ENCODE data around the gene SMIM44. TPM values are rescaled to one million over a fixed set of nuclear protein-coding genes. Genes with fewer than 3 reads are reported as not detected.
A peak's percentile ranks its signal among the peaks of the same experiment; 100 is the strongest.
"Not testable (repeated sequence)": the region's sequence is repeated elsewhere in the genome, so short reads cannot be mapped to it uniquely, and the experiment has no call there.

Gene SMIM44
- total RNA-seq, 4 donors from 2014 or later: 5.4 to 11.0 TPM; not detected in 2

GRCh38 chr19:3455960-3456601 lies 27.2 kb downstream of the SMIM44 start:
- Histone ChIP-seq H3K27ac (no peak overlapping the region), H3K4me1 (peaks cover 0 to 32% (median 0%) of the 10 kb centered on the region in 4 donors)

DNA sequence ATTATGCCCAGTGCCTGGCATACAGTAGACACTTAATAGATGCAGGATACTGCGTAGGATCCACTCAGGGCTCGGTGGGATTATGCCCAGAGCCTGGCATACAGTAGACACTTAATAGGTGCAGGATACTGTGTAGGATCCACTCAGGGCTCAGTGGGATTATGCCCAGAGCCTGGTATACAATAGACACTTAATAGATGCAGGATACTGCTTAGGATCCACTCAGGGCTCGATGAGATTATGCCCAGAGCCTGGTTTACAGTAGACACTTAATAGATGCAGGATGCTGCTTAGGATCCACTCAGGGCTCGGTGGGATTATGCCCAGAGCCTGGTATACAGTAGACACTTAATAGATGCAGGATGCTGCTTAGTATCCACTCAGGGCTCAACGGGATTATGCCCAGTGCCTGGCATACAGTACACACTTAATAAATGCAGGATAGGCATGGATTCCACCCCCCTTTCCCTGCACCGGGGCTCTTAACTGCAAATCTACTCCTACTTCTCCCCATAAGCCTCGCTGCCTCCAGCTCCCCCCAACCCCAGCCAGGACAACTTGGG lies 27.8 kb downstream of the SMIM44 start:
- no peak overlapping the region for H3K27ac ChIP-seq
- TF ChIP-seq CTCF (IDR thresholded peaks at IDR 0.05) (no peak), POLR2A (IDR thresholded peaks at IDR 0.05) (no peak)

More at GRCh38 chr19:3455960-3456601, 27.2 kb downstream of the SMIM44 start:
- peaks cover 0 to 57% (median 0%) of the 10 kb centered on the region in 3 donors for H3K36me3 ChIP-seq
- H3K9me3 ChIP-seq: no peaks in the 10 kb centered on the region
- H3K4me3 ChIP-seq: no peak overlapping the region
- no peaks in the 10 kb centered on the region for H3K27me3 ChIP-seq
- TF ChIP-seq CTCF (IDR thresholded peaks at IDR 0.05) (no peak), POLR2A (IDR thresholded peaks at IDR 0.05) (no peak)
- no peak for DNase-seq

DNA sequence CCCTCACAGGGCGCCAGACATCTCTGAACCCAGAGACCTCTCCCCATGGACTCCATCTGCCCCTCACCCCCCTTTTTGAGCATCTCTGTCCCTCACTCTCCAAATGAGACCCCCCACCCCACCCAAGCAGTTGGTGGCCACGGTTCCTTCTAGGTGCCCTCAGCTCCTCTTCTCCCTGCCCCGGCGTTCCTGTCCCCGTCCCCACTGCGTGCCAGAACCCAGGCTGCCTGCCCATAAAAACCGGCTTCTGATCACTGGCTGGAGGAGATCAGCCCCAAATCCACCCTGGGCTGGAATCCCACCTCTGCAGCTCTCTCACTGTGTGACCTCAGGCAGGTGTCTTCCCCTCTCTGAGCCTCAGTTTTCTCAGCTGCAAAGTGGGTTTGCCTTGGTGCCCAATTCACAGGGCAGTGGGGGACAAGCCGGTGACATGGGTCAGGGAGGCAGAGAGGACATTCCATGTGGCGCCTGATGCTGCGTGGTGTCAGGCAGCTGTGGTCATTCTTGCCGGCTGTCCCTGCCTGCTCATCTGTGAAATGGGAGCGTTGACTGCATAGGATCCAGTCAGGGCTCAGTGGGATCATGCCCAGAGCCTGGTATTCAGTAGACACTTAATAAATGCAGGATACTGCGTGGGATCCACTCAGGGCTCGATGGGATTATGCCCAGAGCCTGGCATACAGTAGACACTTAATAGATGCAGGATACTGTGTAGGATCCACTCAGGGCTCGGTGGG lies 28.4 kb downstream of the SMIM44 start:
- H3K9me3 ChIP-seq: no peaks in the 10 kb centered on the region
- TF ChIP-seq CTCF (IDR thresholded peaks at IDR 0.05) (no peak), POLR2A (IDR thresholded peaks at IDR 0.05) (no peak)
- H3K27ac ChIP-seq: no peak overlapping the region
- peaks cover 0 to 60% (median 0%) of the 10 kb centered on the region in 3 donors for H3K36me3 ChIP-seq
- no peaks in the 10 kb centered on the region for H3K27me3 ChIP-seq
- peaks cover 0 to 32% (median 0%) of the 10 kb centered on the region in 4 donors for H3K4me1 ChIP-seq
- no peak for DNase-seq
- H3K4me3 ChIP-seq: no peak overlapping the region

More for the DNA sequence above, 27.8 kb downstream of the SMIM44 start:
- H3K9me3 ChIP-seq: no peaks in the 10 kb centered on the region
- no peak for DNase-seq
- peaks cover 0 to 61% (median 0%) of the 10 kb centered on the region in 3 donors for H3K36me3 ChIP-seq
- no peaks in the 10 kb centered on the region for H3K27me3 ChIP-seq
- H3K4me1 ChIP-seq: peaks cover 0 to 32% (median 0%) of the 10 kb centered on the region in 4 donors
- no peak overlapping the region for H3K4me3 ChIP-seq

DNA sequence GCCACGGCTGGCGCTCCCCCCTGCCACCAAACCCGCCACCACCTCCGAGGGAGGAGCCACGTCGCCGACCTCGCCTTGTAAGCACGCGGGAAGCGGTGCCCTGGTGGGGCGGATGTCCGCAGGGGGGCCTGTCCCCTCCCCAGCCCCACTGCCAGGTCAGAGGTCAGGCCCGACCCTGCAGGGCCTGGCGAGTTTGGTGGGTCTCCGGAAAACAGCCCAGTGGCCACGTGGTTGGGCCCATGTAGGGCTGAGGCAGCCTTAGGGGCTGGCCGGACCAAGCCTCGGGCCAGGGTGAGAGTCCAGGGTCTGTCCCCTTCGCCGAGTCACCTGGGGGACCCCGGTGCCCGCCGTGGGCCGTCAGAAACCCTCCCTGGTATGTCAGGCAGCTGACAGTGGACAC lies 29.4 kb downstream of the SMIM44 start:
- DNase-seq: no peak
- Histone ChIP-seq H3K4me3 (no peak overlapping the region), H3K9me3 (no peaks in the 10 kb centered on the region), H3K27ac (peak overlapping the region in 1 of 4 donors; percentile 19), H3K27me3 (no peaks in the 10 kb centered on the region), H3K4me1 (peaks cover 0 to 26% (median 0%) of the 10 kb centered on the region in 4 donors), H3K36me3 (peaks cover 0 to 70% (median 0%) of the 10 kb centered on the region in 3 donors)
- TF ChIP-seq CTCF (IDR thresholded peaks at IDR 0.05) (no peak), POLR2A (IDR thresholded peaks at IDR 0.05) (no peak)

DNA sequence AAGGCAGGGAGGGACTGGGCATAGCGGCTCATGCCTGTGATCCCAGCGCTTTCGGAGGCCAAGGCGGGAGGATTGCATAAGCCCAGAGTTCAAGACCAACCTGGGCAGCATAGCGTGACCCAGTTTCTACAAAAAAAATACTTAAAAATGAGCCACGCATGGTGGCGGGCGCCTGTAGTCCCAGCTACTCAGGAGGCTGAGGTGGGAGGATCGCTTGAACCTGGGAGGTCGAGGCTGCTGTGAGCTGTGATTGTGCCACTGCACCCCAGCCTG lies 30.4 kb downstream of the SMIM44 start:
- peaks cover 0 to 17% (median 0%) of the 10 kb centered on the region in 4 donors for H3K4me1 ChIP-seq
- H3K36me3 ChIP-seq: peaks cover 0 to 78% (median 0%) of the 10 kb centered on the region in 3 donors
- H3K4me3 ChIP-seq: not testable (repeated sequence)

More for the DNA sequence above, 30.4 kb downstream of the SMIM44 start:
- H3K27ac ChIP-seq: peak overlapping the region in 1 of 4 donors; percentile 26
- H3K9me3 ChIP-seq, DNase-seq, H3K27me3 ChIP-seq: not testable (repeated sequence)

Data from Peyer's patch (tissue), 4 donors.